SK-N-SH treated with all-trans-retinoic acid at 6 μM for 48 hours (cell line): ENCODE measurements around the gene OSGIN1.

Experiments
- ATAC-seq: fragments of 200-7000 bp; cut with Tn5 transposase; 3 replicates; pipeline ENCODE4 v1.9.1; 2020; ENCODE audit warnings: mild to moderate bottlenecking, moderate library complexity
- ARNTL ChIP-seq: fragments of 450-650 bp; formaldehyde crosslinking; IDR thresholded peaks from 2 replicates; pipeline ENCODE4 v1.5.0; 2020; ENCODE audit warnings: low read depth, mild to moderate bottlenecking, moderate library complexity, borderline replicate concordance
- CSDC2 ChIP-seq: fragments of 250-450 bp; sonication (Bioruptor Pico); IDR thresholded peaks from 2 replicates; pipeline ENCODE4 v1.5.0; 2020; ENCODE audit warnings: mild to moderate bottlenecking, moderate library complexity
- ESRRG ChIP-seq: fragments of 250-450 bp; sonication (Bioruptor Pico); IDR thresholded peaks from 2 replicates; pipeline ENCODE4 v1.6.1; 2021; ENCODE audit warnings: mild to moderate bottlenecking
- GLIS3 ChIP-seq: fragments of 250-450 bp; sonication (Bioruptor Pico); IDR thresholded peaks from 2 replicates; pipeline ENCODE4 v1.5.0; 2020; ENCODE audit warnings: mild to moderate bottlenecking, moderate library complexity
- ISL1 ChIP-seq: fragments of 250-450 bp; sonication (Bioruptor Pico); IDR thresholded peaks from 2 replicates; pipeline ENCODE4 v2.1.2; 2022; ENCODE audit warnings: mild to moderate bottlenecking, moderate library complexity
- OSR1 ChIP-seq: fragments of 250-450 bp; sonication (Bioruptor Pico); IDR thresholded peaks from 2 replicates; pipeline ENCODE4 v1.8.0; 2022; ENCODE audit warnings: moderate library complexity, mild to moderate bottlenecking, inconsistent platforms
- PPARA ChIP-seq: fragments of 250-450 bp; sonication (Bioruptor Pico); IDR thresholded peaks from 2 replicates; pipeline ENCODE4 v1.5.0; 2020; ENCODE audit warnings: mild to moderate bottlenecking, borderline replicate concordance
- RARB ChIP-seq: fragments of 250-450 bp; sonication (Bioruptor Pico); IDR thresholded peaks from 2 replicates; pipeline ENCODE4 v1.8.0; 2021; ENCODE audit warnings: mild to moderate bottlenecking, moderate library complexity
- SNAI2 ChIP-seq: fragments of 250-450 bp; sonication (Bioruptor Pico); IDR thresholded peaks from 2 replicates; pipeline ENCODE4 v1.5.0; 2020; ENCODE audit warnings: mild to moderate bottlenecking, moderate library complexity
- TCF4 ChIP-seq: fragments of 250-450 bp; sonication (Bioruptor Pico); IDR thresholded peaks from 2 replicates; pipeline ENCODE4 v1.8.0; 2021; ENCODE audit warnings: mild to moderate bottlenecking, moderate library complexity, borderline replicate concordance
- TOX ChIP-seq: fragments of 250-450 bp; sonication (Bioruptor Pico); IDR thresholded peaks from 2 replicates; pipeline ENCODE4 v1.8.0; 2021; ENCODE audit warnings: mild to moderate bottlenecking, moderate library complexity, borderline replicate concordance
- ZFP3 ChIP-seq: fragments of 250-450 bp; sonication (Bioruptor Pico); IDR thresholded peaks from 2 replicates; pipeline ENCODE4 v1.5.0; 2020; ENCODE audit warnings: mild to moderate bottlenecking, moderate library complexity
- ZFP30 ChIP-seq: fragments of 450-650 bp; formaldehyde crosslinking; IDR thresholded peaks from 2 replicates; pipeline ENCODE4 v1.5.0; 2022; ENCODE audit warnings: mild to moderate bottlenecking, moderate library complexity
- ZNF565 ChIP-seq: fragments of 450-650 bp; formaldehyde crosslinking; conservative IDR thresholded peaks from 2 replicates; pipeline ENCODE4 v1.5.0; 2020; ENCODE audit warnings: low read depth, mild to moderate bottlenecking, moderate library complexity
- ZNF70 ChIP-seq: fragments of 450-650 bp; formaldehyde crosslinking; IDR thresholded peaks from 2 replicates; pipeline ENCODE4 v1.5.0; 2020; ENCODE audit warnings: mild to moderate bottlenecking, moderate library complexity
- ZNF8 ChIP-seq: fragments of 450-650 bp; formaldehyde crosslinking; IDR thresholded peaks from 2 replicates; pipeline ENCODE4 v1.5.0; 2020; ENCODE audit warnings: mild to moderate bottlenecking, moderate library complexity
- TF ChIP-seq, protein P1 (sequence below): fragments of 250-450 bp; sonication (Bioruptor Pico); IDR thresholded peaks from 2 replicates; pipeline ENCODE4 v1.5.1; 2021; ENCODE audit warnings: mild to moderate bottlenecking, moderate library complexity
- TF ChIP-seq, protein P2 (sequence below): fragments of 250-450 bp; sonication (Bioruptor Pico); IDR thresholded peaks from 2 replicates; pipeline ENCODE4 v1.8.0; 2020; ENCODE audit warnings: mild to moderate bottlenecking, moderate library complexity, borderline replicate concordance
- TF ChIP-seq, protein P3 (sequence below): fragments of 250-450 bp; sonication (Bioruptor Pico); IDR thresholded peaks from 2 replicates; pipeline ENCODE4 v1.8.0; 2021; ENCODE audit warnings: low read depth, mild to moderate bottlenecking, moderate library complexity, borderline replicate concordance
- TF ChIP-seq, protein P4 (sequence below): fragments of 250-450 bp; sonication (Bioruptor Pico); IDR thresholded peaks from 2 replicates; pipeline ENCODE4 v1.5.0; 2020; ENCODE audit warnings: mild to moderate bottlenecking, moderate library complexity

Gene OSGIN1

DNA sequence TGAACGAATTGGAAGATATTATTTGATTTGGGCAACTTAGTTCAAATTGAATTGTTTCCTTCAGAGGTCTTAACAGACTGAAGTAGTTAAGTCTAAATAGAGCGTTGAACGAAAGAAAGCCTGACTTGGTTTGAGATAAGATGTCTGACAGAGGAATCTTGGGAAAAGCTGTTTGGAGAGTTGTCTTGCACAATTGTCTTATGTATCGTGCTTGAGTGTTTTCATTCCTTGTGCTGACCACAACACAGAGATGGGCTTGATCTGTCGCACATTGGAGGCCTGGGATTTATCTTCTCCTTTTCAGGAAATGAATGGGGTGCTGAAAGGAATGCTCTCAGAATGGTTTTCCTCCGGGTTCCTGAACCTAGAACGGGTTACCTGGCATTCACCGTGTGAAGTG lies 46.4 kb upstream of the OSGIN1 start:
- ATAC-seq, result no peak
- TF ChIP-seq ISL1 (CRISPR knock-in tag), result no peak
- TF ChIP-seq RARB (CRISPR knock-in tag), result no peak
- no peak for TF ChIP-seq ARNTL (CRISPR knock-in tag)
- TF ChIP-seq ZNF565 (CRISPR knock-in tag), result no peak
- TF ChIP-seq, protein P1, sequence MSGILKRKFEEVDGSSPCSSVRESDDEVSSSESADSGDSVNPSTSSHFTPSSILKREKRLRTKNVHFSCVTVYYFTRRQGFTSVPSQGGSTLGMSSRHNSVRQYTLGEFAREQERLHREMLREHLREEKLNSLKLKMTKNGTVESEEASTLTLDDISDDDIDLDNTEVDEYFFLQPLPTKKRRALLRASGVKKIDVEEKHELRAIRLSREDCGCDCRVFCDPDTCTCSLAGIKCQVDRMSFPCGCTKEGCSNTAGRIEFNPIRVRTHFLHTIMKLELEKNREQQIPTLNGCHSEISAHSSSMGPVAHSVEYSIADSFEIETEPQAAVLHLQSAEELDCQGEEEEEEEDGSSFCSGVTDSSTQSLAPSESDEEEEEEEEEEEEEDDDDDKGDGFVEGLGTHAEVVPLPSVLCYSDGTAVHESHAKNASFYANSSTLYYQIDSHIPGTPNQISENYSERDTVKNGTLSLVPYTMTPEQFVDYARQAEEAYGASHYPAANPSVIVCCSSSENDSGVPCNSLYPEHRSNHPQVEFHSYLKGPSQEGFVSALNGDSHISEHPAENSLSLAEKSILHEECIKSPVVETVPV (CRISPR knock-in tag), result no peak
- TF ChIP-seq OSR1, result no peak
- no peak for TF ChIP-seq ESRRG (CRISPR knock-in tag)
- TF ChIP-seq TOX (CRISPR knock-in tag), result no peak
- no peak for TF ChIP-seq ZNF8 (CRISPR knock-in tag)
- TF ChIP-seq, protein P2, sequence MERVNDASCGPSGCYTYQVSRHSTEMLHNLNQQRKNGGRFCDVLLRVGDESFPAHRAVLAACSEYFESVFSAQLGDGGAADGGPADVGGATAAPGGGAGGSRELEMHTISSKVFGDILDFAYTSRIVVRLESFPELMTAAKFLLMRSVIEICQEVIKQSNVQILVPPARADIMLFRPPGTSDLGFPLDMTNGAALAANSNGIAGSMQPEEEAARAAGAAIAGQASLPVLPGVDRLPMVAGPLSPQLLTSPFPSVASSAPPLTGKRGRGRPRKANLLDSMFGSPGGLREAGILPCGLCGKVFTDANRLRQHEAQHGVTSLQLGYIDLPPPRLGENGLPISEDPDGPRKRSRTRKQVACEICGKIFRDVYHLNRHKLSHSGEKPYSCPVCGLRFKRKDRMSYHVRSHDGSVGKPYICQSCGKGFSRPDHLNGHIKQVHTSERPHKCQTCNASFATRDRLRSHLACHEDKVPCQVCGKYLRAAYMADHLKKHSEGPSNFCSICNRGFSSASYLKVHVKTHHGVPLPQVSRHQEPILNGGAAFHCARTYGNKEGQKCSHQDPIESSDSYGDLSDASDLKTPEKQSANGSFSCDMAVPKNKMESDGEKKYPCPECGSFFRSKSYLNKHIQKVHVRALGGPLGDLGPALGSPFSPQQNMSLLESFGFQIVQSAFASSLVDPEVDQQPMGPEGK (CRISPR knock-in tag), result no peak
- TF ChIP-seq TCF4 (CRISPR knock-in tag), result no peak
- TF ChIP-seq, protein P3, sequence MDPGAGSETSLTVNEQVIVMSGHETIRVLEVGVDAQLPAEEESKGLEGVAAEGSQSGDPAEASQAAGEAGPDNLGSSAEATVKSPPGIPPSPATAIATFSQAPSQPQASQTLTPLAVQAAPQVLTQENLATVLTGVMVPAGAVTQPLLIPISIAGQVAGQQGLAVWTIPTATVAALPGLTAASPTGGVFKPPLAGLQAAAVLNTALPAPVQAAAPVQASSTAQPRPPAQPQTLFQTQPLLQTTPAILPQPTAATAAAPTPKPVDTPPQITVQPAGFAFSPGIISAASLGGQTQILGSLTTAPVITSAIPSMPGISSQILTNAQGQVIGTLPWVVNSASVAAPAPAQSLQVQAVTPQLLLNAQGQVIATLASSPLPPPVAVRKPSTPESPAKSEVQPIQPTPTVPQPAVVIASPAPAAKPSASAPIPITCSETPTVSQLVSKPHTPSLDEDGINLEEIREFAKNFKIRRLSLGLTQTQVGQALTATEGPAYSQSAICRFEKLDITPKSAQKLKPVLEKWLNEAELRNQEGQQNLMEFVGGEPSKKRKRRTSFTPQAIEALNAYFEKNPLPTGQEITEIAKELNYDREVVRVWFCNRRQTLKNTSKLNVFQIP (CRISPR knock-in tag), result no peak
- no peak for TF ChIP-seq CSDC2
- TF ChIP-seq ZFP3 (CRISPR knock-in tag), result no peak
- TF ChIP-seq ZNF70 (CRISPR knock-in tag), result no peak
- TF ChIP-seq PPARA (CRISPR knock-in tag), result no peak

DNA sequence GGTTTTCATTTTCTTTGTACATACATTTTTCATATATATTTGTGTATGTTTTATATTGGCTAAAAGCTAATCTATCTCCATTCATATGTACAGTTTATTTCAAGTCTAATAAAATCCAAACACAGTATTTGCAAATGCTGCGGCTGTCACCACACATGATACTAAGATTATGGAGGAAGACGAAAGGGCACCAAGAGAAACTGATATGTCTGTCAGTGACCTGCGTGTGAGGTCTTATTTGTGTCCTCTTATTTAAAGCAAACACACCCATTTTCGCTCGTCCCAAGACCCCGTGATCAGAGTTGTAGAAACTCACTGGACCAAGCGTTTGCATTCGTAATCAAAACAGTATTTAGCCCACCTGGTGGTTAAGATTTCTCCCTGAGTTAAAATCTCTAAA lies 45.9 kb upstream of the OSGIN1 start:
- ATAC-seq, result no peak
- TF ChIP-seq, protein P2 (CRISPR knock-in tag), result no peak
- TF ChIP-seq ESRRG (CRISPR knock-in tag) (no peak), ARNTL (CRISPR knock-in tag) (no peak)
- TF ChIP-seq, protein P3 (CRISPR knock-in tag), result no peak
- TF ChIP-seq, protein P4, sequence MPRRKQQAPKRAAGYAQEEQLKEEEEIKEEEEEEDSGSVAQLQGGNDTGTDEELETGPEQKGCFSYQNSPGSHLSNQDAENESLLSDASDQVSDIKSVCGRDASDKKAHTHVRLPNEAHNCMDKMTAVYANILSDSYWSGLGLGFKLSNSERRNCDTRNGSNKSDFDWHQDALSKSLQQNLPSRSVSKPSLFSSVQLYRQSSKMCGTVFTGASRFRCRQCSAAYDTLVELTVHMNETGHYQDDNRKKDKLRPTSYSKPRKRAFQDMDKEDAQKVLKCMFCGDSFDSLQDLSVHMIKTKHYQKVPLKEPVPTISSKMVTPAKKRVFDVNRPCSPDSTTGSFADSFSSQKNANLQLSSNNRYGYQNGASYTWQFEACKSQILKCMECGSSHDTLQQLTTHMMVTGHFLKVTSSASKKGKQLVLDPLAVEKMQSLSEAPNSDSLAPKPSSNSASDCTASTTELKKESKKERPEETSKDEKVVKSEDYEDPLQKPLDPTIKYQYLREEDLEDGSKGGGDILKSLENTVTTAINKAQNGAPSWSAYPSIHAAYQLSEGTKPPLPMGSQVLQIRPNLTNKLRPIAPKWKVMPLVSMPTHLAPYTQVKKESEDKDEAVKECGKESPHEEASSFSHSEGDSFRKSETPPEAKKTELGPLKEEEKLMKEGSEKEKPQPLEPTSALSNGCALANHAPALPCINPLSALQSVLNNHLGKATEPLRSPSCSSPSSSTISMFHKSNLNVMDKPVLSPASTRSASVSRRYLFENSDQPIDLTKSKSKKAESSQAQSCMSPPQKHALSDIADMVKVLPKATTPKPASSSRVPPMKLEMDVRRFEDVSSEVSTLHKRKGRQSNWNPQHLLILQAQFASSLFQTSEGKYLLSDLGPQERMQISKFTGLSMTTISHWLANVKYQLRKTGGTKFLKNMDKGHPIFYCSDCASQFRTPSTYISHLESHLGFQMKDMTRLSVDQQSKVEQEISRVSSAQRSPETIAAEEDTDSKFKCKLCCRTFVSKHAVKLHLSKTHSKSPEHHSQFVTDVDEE (CRISPR knock-in tag), result no peak

DNA sequence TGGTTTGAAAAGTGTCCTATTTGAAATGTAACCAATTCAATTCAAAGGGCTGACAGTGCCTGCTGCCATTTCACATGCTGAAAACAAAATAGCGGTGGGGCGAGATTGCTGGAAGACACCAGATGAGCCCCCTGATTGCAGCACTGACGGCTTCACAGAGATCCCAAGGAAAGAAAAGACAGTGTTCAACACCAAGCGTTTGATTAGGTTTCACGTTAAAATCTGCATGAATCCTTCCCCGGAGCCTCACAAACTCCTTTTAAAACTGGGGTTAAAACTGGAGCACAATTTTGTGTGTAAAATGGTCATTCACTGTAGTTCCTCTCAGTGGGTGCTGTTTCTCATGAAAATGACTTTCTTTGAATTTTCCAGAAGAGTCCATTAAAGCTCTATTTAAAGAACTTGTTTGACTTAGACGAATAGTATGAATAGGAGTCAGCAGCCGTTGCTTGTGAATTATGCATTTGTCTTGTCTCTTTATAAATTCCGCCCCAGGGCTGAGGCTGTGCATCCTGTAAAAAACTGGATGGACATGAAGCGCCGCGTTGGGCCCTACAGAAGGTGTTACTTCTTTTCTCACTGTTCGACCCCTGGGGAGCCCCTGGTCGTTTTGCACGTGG lies 45.3 kb upstream of the OSGIN1 start:
- no peak for ATAC-seq
- TF ChIP-seq GLIS3 (no peak), PPARA (CRISPR knock-in tag) (no peak), CSDC2 (no peak), TCF4 (CRISPR knock-in tag) (no peak), ZFP30 (CRISPR knock-in tag) (no peak), SNAI2 (CRISPR knock-in tag) (no peak), ZNF565 (CRISPR knock-in tag) (no peak), ZFP3 (CRISPR knock-in tag) (no peak), TOX (CRISPR knock-in tag) (no peak), ARNTL (CRISPR knock-in tag) (no peak), RARB (CRISPR knock-in tag) (no peak)
- TF ChIP-seq, protein P1 (CRISPR knock-in tag), result no peak
- TF ChIP-seq, protein P3 (CRISPR knock-in tag), result no peak
